Measurements from ENCODE around the gene MS4A4A.
"Not testable (repeated sequence)": the region's sequence is repeated elsewhere in the genome, so short reads cannot be mapped to it uniquely, and the experiment has no call there.

The MS4A4A gene

DNA sequence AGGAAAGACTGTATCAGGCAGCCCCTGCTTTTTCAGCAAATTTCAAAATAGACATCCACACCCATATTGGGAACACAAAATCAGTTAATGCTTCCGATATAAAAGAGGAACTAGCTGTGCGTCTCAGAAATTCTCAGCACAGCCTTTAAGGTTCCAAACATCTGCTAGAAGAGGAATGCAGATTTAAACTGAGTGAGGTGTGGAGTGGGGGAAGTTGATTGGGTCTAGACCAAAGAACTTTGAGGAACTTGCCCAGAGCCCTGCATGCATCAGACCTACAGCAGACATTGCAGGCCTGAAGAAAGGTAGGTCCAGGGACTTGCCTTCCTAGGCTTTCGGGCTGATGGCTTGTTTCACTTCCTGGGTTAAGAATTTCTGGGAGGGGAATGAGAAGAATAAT is at the start of gene MS4A4A:
TSS of gene MS4A4A (plus strand) at position 255 of the 400 bp plus-strand sequence. CDS start at position 265, 10 bp downstream.
- no peak for DNase-seq

DNA sequence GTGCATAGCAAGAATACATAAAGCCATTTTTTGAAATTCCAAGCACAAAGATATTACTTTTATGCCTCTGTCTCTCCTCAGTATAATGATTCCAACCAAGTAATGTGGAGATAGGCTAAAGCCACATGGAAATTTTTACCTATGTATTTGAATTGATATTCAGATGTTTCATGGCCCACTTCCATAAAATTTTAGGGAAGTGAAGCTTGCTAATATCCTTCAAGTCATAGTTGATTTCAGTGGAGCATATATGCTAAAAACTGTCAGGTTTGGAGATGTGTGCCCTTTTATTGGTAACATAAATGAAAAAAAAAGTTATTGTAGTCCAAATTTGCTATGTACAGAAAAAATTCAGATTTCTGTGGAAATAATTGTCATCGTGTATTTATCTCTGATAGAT is 49.8 kb upstream of the MS4A4A start:
- DNase-seq = no peak

DNA sequence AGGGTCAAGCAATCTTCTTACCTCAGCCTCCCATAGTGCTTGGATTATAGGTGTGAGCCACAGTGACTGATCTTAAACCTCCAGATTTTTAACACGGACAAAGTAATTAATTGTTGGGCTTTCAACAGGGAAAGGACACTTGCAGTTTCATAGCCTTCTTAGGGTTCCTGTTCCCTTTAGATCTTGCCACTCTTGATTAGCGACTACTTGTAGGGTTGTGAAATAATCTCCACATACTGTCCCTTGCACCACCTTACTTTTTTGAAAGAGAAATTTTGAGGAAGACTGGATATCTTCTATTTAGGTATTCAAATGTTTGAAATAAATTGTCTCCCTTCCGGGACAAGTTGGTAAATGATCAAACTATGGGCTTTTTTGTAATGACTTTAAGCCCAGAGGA is 45.1 kb upstream of the MS4A4A start:
- no peak for DNase-seq

DNA sequence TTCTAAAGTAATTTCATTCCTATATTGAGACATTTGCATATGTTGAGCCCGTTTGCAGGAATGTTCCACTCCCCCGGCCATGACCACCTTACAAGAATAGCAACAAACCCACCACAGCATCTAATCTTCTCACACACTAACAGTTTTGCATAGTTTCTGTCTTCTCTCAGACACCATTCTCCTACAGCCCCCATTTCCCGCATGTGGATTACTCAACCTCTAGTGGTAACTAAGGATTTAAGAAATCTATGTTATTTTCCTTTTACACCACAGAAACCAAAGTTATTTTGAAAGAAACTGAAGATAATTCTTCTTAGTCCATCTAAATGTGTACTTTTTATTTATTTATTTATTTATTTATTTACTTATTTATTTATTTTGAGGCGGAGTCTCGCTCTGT is 39.8 kb upstream of the MS4A4A start:
- DNase-seq = no peak

DNA sequence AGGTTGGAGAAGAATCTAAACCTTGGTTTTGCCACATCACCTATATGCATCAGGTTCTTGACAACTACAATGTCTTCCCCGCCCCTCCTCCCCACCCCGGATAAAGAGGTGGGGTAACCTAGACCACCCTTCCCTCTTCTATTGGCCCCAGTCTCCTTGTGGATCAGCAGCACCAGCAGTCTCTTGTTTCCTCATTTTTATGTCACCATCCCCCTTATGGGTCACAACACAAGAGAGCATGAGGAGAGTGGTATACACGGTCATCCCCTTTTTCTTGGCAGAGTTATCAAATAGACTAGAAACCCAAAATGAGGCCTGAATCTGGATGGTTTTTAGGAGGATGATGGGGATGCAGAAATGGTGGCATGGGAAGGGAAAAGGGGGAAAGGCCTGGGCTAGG is 38.7 kb upstream of the MS4A4A start:
- DNase-seq = no peak

DNA sequence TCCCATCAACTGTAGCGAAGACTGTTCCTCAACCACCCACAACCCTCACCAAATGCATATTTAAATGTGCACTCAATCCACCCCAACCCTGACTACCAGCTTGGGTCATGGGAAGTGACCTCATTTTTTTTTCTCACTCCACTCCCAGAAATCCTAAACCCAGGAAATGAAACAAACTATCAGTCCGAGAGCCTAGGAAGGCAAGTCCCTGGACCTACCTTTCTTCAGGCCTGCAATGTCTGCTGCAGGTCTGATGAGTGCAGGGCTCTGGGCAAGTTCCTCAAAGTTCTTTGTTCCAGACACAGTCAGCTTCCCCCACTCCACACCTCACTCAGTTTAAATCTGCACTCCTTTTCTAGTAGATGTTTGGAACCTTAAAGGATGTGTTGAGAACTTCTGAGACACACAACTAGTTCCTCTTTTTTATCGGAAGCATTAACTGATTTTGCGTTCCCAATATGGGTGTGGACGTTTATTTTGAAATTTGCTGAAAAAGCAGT is 37.7 kb upstream of the MS4A4A start, which contains the start of gene MS4A4E:
TSS of gene MS4A4E (minus strand) at position 398 of the 500 bp plus-strand sequence. CDS start 13,082 bp downstream, outside the sequence.
- DNase-seq = no peak

DNA sequence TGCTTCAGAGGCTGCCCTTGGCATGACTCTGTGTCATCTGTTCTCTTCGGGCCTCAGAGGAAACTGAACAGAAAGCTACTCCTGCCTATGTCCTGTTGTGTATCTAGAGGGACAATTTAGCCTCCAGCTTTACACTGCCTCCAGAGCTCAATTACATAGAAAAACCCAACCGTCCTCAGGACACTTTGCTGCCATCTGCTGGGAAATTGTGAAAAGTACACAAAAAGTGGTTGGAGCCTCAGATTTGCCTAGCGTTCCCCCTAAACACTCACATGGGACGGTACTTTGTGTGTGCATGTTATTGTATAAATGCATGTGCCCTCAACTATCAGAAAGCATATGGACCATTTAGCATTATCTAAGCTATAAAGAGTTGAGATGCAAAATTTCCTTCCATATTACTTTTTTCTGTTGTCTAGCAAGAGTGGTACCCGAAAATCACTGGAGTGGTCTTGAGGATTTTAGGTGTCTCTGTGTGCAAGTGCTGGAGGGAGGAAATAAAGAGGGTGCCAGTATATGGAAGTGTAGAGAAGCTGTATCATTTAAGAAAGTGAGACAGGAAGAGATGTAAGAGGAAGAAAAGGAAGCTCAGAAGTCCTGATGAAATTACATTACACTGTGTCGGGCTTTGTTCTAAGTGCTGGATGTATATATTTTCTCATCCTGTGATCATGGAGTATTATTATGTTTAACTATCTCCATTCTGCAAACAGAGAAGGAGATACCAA is 28.8 kb upstream of the MS4A4A start:
- DNase-seq = no peak

DNA sequence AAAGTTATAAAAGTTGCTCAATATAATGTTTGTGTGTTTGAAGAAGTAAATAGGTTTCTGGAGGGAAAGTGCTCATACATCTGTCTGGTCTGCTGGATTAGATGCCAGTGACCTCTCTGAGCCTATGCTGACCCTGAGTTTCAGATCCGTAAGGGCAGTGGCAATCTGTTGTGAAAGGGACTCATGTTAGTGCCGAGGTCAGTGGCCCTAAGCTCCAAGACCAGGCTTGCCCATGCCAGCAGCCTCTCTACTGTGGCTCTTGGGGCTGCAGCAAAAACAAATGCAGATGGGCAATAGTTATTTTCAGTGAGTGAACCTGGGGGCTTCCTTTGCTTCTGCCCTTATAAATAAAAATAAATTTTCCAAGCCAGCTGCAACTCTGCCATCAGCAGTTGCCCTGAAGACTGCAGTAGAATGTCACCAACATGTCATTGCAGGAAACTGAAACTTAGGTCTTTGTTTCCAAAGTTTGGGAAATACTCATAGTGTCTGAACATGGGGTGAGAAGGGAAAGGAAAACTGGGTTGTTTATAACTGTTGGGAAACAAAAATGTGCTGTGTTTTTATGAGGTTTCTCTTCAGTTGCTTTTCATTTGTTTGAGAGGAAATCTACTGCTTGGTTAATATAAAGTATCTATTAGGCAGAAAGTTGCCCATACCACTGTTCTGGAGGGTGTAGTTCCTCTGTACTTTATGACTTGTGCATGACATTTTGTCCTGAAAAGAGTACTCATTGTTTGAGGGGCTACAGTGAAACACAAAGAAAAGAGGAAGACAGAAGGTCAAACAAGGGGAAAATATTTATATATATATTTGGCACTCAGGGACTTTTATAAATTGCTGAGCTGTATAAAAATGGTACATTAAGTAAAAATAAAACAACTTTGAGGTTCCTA is 28.0 kb upstream of the MS4A4A start:
- no peak for DNase-seq

DNA sequence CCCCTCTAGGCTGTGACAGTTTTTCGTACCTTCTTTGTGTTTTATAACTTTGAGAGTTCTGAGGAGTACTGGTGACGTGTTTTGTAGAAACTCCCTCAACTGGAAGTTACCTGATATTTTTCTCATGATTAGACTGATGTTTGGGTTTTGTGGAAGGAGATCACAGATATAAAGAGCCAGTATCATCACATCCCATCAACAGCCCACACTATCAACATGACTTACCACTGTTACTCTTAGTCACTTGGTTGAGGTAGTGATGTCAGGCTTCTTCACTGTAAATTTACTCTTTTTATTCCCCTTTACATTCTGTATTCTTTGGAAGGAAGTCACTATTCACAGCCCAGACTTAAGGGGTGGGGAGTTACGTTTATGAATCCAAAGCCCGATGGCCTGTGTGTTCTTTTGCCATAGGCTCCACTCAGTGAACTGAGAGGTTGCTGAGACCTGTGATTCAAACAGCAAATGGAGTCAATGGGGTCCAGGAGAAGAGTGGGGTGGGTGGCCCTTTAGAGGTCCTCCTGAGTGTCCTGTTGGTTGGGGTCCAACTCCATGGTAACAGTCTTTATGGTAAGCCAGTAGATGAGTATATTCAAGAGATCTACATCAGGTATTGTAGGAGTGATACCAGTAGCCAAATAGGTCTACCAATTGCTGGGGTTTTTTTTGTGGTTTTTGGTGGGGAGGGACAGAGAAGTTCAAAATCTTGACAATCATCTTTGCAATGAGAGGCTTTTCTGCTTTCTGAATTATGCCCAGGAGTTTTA is 22.3 kb upstream of the MS4A4A start:
- no peak for DNase-seq

DNA sequence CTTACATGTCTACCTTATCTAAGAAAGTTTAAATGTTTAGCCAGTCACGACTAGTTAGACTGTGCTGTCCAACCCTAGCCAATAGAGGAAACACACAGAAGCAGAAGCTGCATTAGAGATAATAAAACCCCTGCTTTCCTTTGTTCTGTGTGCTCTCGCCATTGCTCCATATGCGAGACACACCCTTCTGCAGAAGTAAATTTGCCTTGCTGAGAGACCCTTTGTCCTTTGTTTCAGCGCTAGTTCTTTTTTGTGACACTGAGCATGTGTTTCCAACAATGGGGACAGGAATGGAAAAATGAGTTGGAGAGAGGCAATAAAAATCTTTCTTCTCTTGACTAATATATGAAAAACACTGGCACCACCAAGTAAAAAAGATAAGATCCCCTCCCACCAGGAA is 19.5 kb upstream of the MS4A4A start:
- DNase-seq = no peak

DNA sequence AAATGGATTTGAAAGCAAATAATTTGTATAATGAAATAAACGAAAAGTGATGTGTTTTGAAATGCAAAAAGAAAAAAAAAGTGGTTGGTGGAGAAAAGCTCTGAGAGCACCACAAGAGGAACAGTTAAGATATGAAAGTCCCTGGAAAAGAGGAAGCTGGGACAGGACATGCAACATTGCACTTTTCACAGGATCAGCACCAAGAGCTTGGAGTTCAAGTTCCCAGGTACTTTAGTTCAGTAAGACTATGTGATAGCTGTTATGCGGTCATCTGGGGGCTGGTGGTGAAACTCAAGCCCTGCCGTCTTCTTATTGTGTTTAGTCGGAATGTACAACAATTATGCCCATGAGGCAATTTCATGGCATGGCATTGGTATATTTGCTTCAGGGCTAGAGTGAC is 17.1 kb upstream of the MS4A4A start:
- no peak for DNase-seq

DNA sequence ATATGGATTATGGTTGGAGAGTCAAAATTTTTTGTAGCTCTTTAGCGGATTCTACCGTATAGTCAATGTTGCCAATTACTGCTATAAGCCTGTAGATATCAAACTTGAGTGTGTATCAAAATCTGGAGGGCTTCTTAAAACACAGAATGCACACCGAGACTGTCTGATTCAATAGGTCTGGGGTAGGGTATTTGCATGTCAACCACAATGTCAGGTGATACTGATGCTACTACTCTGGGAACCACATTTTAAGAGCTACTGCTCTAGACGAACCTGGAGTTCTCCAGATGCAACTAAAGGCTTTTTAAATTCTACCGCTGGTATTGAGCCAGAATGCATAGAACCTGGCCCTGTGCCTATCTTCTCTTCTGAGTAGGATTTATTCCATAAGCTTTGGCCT is 15.8 kb upstream of the MS4A4A start:
- DNase-seq = no peak

DNA sequence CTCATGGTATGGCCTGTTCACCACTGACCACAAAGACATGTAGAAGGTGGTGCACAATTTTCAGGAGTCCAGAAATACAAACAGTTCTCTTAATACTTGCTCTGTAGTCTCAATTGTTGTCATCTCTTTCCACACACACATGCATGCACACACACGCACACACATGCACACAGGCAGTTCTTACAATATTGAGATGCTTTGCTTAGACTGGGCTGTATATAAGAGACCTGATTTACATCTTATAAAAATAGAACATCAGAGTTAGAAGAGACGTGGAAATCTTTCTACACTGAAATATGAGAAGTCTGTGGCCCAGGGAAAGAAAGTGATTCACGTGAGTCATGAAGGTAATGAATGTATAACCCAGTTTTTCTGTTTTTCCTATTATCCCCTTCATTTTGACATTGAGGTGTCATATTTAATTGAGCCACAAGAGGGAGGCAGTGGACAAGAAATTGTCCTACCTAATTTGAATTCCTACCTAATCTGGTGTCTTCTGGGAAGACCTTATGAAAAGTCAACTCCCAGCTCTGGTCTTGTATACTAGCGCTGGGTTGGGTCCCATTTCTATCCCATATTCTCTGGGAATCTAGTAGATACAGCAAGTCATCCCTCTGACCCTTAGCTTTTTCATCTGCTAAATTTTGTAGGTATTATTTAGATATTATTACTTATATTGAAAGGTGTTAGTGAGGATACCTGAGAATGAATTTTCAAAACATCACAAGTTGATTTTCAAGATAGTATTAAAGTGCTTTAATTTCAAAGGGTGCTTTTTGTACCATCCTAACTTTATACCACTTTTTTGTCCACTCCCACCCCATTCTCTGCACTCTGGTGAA is 14.9 kb upstream of the MS4A4A start:
- DNase-seq = no peak

DNA sequence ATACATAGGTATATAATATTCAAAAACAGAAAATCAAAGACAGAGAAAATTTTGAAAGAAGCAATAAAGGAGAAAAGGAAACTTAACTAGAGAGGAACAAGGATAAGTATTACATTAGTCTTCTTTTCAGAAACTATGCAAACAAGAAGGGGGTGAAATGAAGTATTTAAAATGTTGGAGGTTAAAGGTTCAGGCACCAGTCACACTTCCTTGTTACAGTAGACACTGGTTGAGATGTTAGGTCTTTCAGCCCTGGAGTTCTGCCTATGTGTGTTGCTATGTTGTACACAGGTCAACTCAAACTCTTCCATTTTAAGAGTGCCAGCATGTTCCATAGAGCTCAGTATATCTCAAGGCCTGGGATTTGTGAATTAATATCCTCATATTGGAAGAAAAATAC is 6.0 kb upstream of the MS4A4A start:
- DNase-seq = no peak

DNA sequence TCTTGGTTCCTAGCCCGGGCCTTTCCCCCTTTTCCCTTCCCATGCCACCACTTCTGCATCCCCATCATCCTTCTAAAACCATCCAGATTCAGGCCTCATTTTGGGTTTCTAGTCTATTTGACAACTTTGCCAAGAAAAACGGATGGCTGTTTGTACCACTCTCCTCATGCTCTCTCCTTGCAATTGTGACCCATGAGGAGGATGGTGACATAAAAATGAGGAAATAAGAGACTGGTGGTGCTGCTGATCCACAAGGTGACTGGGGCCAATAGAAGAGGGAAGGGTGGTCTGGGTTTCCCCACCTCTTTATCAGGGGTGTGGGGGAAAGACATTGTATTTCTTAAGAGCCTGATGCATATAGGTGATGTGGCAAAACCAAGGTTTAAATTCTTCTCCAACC is 1.0 kb downstream of the MS4A4A start:
- no peak for DNase-seq

DNA sequence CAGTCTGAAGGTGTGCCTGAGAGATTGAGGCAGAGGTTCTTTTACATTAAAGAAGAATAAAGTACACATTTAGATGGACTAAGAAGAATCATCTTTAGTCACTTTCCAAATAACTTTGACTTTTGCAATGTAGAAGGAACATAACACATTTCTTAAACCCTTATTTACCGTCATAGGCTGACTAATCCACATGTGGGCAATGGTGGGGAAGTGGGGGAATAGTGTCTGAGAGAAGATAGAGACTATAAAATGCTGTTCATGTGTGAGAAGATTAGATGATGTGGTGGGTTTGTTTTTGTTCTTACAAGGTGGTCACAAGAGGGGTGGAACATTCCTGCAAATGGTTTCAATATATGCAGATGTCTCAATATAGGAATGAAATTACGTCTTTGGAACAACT is 1.8 kb downstream of the MS4A4A start:
- no peak for DNase-seq

DNA sequence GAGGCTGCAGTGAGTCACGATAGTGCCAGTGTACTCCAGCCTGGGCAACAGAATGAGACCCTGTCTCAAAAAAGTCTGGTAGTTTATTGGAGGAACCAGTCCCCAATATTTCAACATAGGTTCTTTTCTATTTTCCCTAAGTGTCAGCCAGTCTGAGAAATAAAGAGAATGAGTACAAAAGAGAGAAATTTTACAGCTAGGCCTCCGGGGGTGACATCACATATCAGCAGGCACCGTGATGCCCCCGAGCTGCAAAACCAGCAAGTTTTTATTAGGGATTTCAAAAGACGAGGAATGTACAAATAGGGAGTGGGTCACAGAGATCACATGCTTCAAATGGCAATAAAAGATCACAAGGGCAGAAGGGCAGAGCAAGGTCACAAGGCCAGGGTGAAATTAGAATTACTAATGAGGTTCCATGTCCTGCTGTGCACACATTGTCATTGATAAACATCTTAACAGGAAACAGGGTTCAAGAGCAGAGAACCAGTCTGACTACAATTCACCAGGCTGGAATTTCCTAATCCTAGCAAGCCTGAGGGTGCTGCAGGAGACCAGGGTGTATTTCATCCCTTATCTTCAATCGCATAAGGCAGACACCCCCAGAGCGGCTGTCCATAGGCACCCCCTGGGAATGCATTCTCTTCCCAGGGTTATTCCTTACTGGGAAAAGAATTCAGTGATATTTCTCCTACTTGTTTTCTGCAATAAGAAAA is 5.1 kb downstream of the MS4A4A start:
- not testable (repeated sequence) for DNase-seq

DNA sequence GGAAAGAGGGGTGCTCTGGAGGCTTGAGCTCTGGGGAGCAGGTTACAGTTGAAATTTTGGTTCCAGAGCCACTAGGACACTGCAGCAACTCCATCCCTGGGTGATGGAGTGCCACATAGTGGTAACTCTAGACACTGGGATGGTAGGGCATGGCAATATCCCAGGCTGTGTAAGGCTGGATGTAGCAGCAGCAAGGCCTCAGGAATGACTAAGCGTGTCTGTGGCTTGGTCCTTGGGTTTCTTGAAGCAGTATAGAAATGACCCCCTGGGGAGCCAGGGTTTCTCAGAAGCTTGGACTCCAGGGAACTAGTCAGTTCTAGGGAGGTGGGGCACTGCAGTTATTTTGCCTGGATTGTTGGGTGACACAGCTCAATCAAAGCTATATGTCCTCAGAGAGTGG is 8.1 kb downstream of the MS4A4A start:
- DNase-seq = no peak

DNA sequence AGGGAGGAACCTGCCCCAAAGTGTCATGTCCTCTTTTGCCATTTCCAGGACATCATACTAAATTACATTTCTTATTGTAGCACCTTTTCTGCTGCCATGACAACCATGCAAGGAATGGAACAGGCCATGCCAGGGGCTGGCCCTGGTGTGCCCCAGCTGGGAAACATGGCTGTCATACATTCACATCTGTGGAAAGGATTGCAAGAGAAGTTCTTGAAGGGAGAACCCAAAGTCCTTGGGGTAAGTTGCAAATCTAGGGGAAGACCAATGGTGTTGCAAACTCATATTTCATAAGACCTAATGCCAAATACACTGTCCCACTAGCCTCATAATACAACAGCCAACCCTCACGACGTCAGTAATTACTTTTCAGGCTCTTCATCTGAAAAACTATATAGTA is 11.7 kb downstream of the MS4A4A start:
- DNase-seq = no peak

DNA sequence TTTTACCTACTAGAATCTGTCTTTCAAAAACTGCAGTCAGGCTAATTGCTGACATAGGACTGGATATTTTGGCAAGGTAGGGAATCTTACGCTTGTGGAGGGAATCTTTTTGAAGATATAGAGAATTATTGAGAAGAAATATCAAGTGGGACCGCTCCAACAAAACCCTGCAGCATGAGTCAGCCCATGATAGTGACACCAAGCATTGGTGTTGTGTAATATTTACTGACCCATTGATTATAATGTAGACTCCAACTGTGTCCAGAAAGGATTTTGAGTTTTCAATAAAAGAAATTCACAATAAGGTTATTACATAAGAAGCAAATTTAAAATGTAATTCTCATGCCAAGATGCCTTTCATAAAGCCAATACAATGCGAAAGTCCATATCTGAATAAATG is 20.7 kb downstream of the MS4A4A start:
- DNase-seq = no peak

DNA sequence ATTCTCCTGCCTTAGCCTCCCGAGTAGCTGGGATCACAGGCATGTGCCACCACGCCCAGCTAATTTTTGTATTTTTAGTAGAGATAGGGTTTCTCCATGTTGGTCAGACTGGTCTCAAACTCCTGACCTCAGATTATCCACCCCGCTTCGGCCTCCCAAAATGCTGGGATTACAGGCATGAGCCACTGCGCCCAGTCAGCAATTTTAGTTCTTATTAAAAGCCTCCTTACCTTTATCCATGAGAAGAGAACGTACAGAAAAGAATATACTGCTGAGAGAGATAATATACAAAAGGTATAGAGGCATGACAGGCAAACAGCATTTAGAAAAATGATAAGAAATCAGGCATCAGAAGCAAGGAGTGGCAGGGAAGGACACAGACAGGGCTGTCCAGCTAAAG is 21.4 kb downstream of the MS4A4A start:
- DNase-seq = not testable (repeated sequence)

DNA sequence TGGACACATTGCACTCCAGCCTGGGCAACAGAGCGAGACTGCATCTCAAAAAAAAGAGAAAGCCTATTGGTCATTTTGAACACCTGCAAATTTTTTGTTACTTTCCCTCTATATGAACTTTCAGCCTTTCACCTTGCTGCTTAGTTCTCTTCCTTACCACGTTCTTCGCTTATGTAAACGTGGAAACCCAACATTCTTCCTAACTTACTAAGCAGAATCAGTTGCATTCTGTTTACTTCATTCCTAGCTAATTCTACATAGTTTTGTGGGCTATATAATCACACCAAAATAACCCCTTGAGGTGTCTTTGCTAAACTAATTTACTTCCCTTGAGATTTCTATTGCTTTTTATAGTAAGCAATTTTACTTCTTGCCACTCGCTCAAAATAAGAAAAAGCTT is 23.2 kb downstream of the MS4A4A start:
- no peak for DNase-seq

All from NCI-H187 treated with DMSO at 0.1 percent for 48 hours (cell line).